ENCODE measurements around the gene MARCHF9.

Gene MARCHF9

GRCh38 chr12:57806677-57807076 is 51.8 kb downstream of the MARCHF9 start:
- H3K4me1 ChIP-seq, result no peaks in the 10 kb centered on the region
- no peak overlapping the region for H3K9ac ChIP-seq
- H3K4me3 ChIP-seq, result no peak overlapping the region
- no peaks in the 10 kb centered on the region for H4K20me1 ChIP-seq
- no peaks in the 10 kb centered on the region for H3K9me3 ChIP-seq
- H3K36me3 ChIP-seq, result peaks cover 77% of the 10 kb centered on the region
- no peak for TF ChIP-seq Cebpa-rat (IDR thresholded peaks at IDR 0.05)
- H3K4me2 ChIP-seq, result no peak overlapping the region
- H3K27ac ChIP-seq, result no peak overlapping the region
- no peaks in the 10 kb centered on the region for H3K27me3 ChIP-seq

- Histone ChIP-seq H3K9me3 (no peaks in the 10 kb centered on the region), H3K36me3 (peaks cover 71% of the 10 kb centered on the region), H4K20me1 (no peaks in the 10 kb centered on the region), H3K27ac (no peak overlapping the region), H3K9ac (no peak overlapping the region), H3K27me3 (no peaks in the 10 kb centered on the region), H3K4me3 (no peak overlapping the region), H3K4me1 (no peaks in the 10 kb centered on the region), H3K4me2 (no peak overlapping the region)
- no peak for TF ChIP-seq Cebpa-rat (IDR thresholded peaks at IDR 0.05)
Measured at GRCh38 chr12:57807285-57807684, 52.4 kb downstream of the MARCHF9 start.

GRCh38 chr12:57808351-57808750 is 53.4 kb downstream of the MARCHF9 start:
- H3K27me3 ChIP-seq, result no peaks in the 10 kb centered on the region
- H3K4me2 ChIP-seq, result no peak overlapping the region
- no peak overlapping the region for H3K27ac ChIP-seq
- no peaks in the 10 kb centered on the region for H4K20me1 ChIP-seq
- no peak for TF ChIP-seq Cebpa-rat (IDR thresholded peaks at IDR 0.05)
- H3K4me1 ChIP-seq, result no peaks in the 10 kb centered on the region
- no peak overlapping the region for H3K9ac ChIP-seq
- H3K4me3 ChIP-seq, result no peak overlapping the region
- H3K36me3 ChIP-seq, result peaks cover 60% of the 10 kb centered on the region
- no peaks in the 10 kb centered on the region for H3K9me3 ChIP-seq

- Histone ChIP-seq H3K27me3 (no peaks in the 10 kb centered on the region), H3K9me3 (no peaks in the 10 kb centered on the region), H3K4me1 (no peaks in the 10 kb centered on the region), H3K9ac (no peak overlapping the region), H3K27ac (no peak overlapping the region), H3K4me2 (no peak overlapping the region), H3K4me3 (no peak overlapping the region), H3K36me3 (peaks cover 52% of the 10 kb centered on the region), H4K20me1 (no peaks in the 10 kb centered on the region)
- TF ChIP-seq Cebpa-rat (IDR thresholded peaks at IDR 0.05), result no peak
Measured at GRCh38 chr12:57809425-57809824, 54.5 kb downstream of the MARCHF9 start.
